WERI-Rb-1 (cell line): Measurements from ENCODE around the gene TMEM201.
"Not testable (repeated sequence)": the region's sequence is repeated elsewhere in the genome, so short reads cannot be mapped to it uniquely, and the experiment has no call there.

ENCODE experiments used
- DNase-seq: peaks from one replicate; pipeline ENCODE4 v3.0.0-alpha.2; 2020
- H3K27ac ChIP-seq: fragments of 250-450 bp; sonication (Bioruptor Pico); 2 replicates; pipeline ENCODE4 v1.5.1; 2020; ENCODE audit warnings: mild to moderate bottlenecking, moderate library complexity
- H3K27me3 ChIP-seq: fragments of 250-450 bp; sonication (Bioruptor Pico); 2 replicates; pipeline ENCODE4 v1.5.1; 2021; ENCODE audit warnings: mild to moderate bottlenecking, low read depth, moderate library complexity; ENCODE audit not compliant: insufficient read depth, severe bottlenecking
- H3K36me3 ChIP-seq: fragments of 250-450 bp; sonication (Bioruptor Pico); 2 replicates; pipeline ENCODE4 v1.5.1; 2020; ENCODE audit warnings: mild to moderate bottlenecking, moderate library complexity
- H3K4me3 ChIP-seq: 2 replicates; pipeline ENCODE4 v1.5.1; 2011; ENCODE audit warnings: low read depth, mild to moderate bottlenecking, control low read depth, low read length
- H3K9me3 ChIP-seq: fragments of 250-450 bp; sonication (Bioruptor Pico); 2 replicates; pipeline ENCODE4 v1.5.1; 2021; ENCODE audit warnings: mild to moderate bottlenecking, moderate library complexity; ENCODE audit not compliant: severe bottlenecking
- TF ChIP-seq, protein P1 (sequence below): IDR thresholded peaks from 2 replicates; pipeline ENCODE4 v1.5.1; 2011; ENCODE audit warnings: low read depth, mild to moderate bottlenecking, control low read depth, inconsistent platforms, low read length

Gene TMEM201

DNA sequence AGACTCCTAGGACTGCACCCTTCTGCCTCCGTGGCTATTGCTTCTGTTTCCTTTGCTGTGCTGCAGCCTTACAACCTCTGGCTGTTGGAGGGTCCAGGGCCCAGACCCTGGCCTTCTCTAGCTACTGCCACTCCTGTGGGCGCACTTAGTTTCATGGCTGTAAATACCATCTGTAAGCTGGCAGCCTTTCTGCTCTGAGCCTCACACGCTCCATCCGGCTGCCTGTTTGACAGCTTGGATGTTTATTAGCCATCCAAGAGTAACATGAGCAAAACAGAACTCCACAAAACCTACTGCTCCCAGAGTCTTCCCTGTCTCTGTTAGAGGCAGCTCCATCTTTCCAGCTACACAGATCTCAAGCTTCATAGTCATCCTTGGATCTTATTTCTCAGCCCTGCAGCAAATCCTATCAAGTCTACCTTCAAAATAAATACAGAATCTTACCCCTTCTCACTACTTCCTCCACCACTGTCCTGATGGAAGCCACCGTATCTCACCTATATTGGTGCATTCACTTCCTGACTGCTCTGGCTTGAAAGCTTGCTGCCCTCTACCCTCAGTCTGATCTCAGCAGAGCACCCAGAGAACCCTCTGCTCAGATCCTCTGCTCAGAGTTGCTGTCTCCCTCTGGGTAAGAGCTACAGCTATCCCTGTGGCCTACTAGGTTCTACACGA, 30.3 kb upstream of the TMEM201 start:
- H3K27me3 ChIP-seq, result no peaks in the 10 kb centered on the region
- TF ChIP-seq, protein P1, sequence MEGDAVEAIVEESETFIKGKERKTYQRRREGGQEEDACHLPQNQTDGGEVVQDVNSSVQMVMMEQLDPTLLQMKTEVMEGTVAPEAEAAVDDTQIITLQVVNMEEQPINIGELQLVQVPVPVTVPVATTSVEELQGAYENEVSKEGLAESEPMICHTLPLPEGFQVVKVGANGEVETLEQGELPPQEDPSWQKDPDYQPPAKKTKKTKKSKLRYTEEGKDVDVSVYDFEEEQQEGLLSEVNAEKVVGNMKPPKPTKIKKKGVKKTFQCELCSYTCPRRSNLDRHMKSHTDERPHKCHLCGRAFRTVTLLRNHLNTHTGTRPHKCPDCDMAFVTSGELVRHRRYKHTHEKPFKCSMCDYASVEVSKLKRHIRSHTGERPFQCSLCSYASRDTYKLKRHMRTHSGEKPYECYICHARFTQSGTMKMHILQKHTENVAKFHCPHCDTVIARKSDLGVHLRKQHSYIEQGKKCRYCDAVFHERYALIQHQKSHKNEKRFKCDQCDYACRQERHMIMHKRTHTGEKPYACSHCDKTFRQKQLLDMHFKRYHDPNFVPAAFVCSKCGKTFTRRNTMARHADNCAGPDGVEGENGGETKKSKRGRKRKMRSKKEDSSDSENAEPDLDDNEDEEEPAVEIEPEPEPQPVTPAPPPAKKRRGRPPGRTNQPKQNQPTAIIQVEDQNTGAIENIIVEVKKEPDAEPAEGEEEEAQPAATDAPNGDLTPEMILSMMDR, result no peak
- H3K36me3 ChIP-seq, result peaks cover 35% of the 10 kb centered on the region
- H3K27ac ChIP-seq, result no peak overlapping the region
- no peaks in the 10 kb centered on the region for H3K9me3 ChIP-seq
- DNase-seq, result no peak
- H3K4me3 ChIP-seq, result no peak overlapping the region

DNA sequence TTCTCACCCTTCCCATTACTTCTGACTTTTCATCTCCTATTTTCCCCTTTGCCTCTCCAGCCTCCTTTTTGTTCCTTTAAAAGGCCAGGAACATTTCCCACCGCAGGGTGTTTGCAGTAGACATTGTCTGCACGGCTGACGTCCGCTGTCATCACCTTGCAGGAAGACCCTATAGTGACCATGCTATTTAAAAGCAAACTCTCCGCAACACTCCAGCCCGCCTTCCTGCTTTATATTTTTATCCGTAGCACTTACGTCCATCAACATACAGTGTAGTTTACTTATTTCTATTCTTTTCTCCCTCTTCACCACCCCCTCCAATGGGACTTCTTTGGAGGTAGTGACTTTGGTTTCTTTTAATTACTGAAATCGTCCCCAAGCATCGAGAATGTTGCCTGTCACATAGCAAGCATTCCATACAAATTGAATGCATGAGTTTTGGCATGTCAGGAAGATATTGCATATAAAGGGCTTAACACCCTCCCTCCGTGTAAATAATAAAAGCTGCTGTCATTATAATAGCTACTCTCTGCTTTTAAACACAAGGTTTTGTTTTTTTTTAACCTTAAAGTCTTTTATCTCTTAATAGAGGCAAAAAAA, 29.7 kb upstream of the TMEM201 start:
- TF ChIP-seq, protein P1, result no peak
- H3K4me3 ChIP-seq, result no peak overlapping the region
- H3K36me3 ChIP-seq, result peaks cover 36% of the 10 kb centered on the region
- no peak overlapping the region for H3K27ac ChIP-seq
- H3K9me3 ChIP-seq, result no peaks in the 10 kb centered on the region
- DNase-seq, result no peak
- no peaks in the 10 kb centered on the region for H3K27me3 ChIP-seq

DNA sequence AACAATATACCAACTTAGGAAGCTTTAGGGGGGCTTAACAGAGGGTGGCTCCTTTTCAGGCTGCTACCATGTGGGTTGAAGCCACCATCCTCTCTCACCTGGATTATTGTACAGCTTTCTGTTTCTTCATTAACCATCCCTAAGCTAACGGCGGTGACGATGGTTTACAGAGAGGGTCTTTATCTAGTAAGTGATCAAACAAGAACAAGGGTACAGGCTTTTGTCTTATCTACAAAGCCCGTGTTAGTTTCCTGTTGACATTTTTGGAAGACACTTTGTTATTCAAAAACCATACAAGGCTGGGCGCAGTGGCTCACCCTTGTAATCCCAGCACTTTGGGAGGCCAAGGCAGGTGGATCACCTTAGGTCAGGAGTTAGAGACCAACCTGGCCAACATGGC, 29.0 kb upstream of the TMEM201 start:
- no peaks in the 10 kb centered on the region for H3K9me3 ChIP-seq
- TF ChIP-seq, protein P1, result no peak

DNA sequence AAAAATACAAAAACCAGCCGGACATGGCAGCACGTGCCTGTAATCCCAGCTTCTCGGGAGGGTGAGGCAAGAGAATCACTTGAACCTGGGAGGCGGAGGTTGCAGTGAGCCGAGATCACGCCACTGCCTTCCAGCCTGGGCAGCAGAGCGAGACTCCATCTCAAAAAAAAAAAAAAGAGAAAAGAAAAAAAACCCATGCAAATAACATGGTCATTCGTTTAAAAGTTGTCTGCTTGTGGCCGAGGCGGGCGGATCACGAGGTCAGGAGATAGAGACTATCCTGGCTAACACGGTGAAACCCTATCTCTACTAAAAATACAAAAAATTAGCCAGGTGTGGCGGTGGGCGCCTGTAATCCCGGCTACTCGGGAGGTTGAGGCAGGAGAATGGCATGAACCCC, 28.6 kb upstream of the TMEM201 start:
- not testable (repeated sequence) for H3K27me3 ChIP-seq, H3K4me3 ChIP-seq, H3K27ac ChIP-seq, H3K9me3 ChIP-seq, DNase-seq
- peaks cover 36% of the 10 kb centered on the region for H3K36me3 ChIP-seq

More for the DNA sequence above, 29.0 kb upstream of the TMEM201 start:
- Histone ChIP-seq H3K36me3 (peaks cover 36% of the 10 kb centered on the region), H3K4me3 (no peak overlapping the region), H3K27me3 (no peaks in the 10 kb centered on the region), H3K27ac (no peak overlapping the region)
- DNase-seq, result no peak

DNA sequence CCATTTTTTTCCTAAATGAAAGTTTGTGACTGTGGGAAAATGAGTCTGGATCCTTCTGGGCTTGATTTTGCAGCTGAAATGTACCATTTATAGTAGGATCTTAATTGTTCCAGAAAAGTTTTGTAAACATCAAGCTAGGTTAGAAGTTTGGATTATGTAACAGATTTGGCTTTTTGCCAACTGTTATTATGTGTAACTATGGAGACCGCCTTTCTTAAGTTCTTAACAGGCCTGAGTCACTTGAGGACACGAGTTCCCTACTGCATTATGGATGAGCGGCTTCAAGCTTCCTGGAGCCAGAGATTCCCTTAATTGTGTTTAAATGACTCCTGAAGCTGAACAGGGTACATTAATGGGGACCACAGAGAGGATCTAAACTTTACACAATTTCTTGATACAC, 27.3 kb upstream of the TMEM201 start:
- Histone ChIP-seq H3K4me3 (no peak overlapping the region), H3K27ac (peak overlapping the region; percentile 32), H3K36me3 (peaks cover 26% of the 10 kb centered on the region), H3K9me3 (no peaks in the 10 kb centered on the region), H3K27me3 (no peaks in the 10 kb centered on the region)
- TF ChIP-seq, protein P1, result no peak
- peak; percentile 51 for DNase-seq

DNA sequence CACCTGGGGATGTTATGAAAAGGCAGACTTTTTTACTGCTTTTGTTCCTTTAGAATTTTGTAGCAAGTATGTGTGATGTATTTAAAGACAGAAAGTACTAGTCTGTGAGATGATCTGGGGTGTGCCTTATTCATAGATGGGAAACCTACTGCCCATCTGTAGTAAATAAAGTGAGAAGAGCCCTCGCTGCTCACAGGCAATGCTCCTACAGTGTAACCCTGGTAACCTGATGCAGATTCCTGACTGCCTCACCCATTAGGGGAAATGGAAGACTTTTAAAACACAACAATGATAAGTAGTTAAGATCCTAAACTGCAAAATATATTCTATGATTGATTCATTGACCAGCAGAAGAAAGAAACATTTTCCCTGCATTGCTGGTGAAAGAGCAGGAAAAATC, 19.4 kb upstream of the TMEM201 start:
- no peaks in the 10 kb centered on the region for H3K9me3 ChIP-seq
- TF ChIP-seq, protein P1, result no peak
- peaks cover 31% of the 10 kb centered on the region for H3K36me3 ChIP-seq
- H3K27ac ChIP-seq, result no peak overlapping the region
- H3K27me3 ChIP-seq, result no peaks in the 10 kb centered on the region
- no peak for DNase-seq
- no peak overlapping the region for H3K4me3 ChIP-seq

DNA sequence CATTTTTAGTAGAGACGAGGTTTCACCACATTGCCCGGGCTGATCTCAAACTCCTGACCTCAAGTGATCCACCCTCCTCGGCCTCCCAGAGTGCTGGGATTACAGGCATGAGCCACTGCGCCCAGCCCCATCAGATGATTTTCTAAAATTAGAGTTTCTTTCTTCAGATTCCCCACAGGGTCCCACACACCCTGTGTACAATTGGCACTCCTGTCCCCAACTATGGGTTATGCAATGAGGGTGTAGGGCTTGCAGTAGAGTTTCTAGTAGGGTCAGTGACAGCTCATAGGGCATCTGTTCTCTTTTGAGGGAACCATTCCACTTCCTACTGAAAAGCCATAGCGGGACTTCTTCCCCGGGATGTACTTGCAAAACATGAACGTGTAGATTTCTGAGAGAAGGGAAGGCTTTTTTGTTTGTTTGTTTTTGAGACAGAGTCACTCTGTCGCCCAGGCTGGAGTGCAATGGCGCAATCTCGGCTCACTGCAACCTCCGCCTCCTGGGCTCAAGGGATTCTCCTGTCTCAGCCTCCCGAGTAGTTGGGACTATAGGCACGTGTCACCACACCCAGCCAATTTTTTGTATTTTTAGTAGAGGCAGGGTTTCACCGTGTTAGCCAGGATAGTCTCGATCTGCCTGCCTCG, 17.7 kb upstream of the TMEM201 start:
- H3K9me3 ChIP-seq, H3K4me3 ChIP-seq, DNase-seq, H3K27ac ChIP-seq, H3K27me3 ChIP-seq: not testable (repeated sequence)
- H3K36me3 ChIP-seq, result peaks cover 37% of the 10 kb centered on the region
